KBM-7 (cell line): Measurements from ENCODE around the gene SLC22A17.

Experiments
- DNase-seq: peaks from one replicate; pipeline ENCODE4 v3.0.0-alpha.2; 2015
- in situ Hi-C: fragments of 300-500 bp; cut with MboI; formaldehyde crosslinking; loops from 2 replicates; pipeline ENCODE4 v1.14.3; 2020; ENCODE audit warnings: low sequenced_read_pairs, low pct_unique_long_range_greater_than_20kb, mixed read lengths

Gene SLC22A17

DNA sequence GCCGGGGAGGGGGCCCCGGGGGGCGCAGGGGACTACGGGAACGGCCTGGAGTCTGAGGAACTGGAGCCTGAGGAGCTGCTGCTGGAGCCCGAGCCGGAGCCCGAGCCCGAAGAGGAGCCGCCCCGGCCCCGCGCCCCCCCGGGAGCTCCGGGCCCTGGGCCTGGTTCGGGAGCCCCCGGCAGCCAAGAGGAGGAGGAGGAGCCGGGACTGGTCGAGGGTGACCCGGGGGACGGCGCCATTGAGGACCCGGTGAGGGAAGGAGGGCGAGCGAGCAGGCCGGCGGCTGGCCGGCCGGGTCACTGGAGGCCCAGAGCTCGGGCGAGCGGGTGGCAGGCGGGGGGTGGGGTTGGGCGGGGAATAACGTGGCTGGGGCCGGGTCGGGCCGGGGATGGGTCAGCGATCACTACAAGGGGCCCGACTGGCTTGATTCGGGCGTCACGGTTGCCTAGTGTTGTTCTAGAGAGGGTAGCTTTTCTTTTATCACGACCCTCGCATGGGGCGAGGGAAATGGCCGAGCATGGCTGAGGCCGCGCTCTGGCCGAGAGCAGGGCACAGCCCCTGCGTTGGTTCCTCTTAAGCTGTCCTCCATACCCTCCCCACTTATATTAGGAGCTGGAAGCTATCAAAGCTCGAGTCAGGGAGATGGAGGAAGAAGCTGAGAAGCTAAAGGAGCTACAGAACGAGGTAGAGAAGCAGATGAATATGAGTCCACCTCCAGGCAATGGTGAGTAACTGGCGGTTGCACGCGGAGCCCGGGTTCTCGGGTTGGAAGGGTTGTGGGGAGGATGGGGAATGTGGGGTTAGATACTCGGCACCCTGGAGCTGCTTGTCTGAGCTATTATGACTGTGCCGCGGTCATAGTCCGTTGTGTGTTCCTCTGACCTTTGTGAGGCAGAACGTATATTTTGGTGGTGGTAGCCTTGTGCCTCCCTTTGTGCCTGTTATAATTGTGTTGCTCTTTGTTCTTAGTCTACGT lies 30.8 kb downstream of the SLC22A17 start:
- in situ Hi-C loops, result no loop called here
- DNase-seq, result peak; percentile 53

DNA sequence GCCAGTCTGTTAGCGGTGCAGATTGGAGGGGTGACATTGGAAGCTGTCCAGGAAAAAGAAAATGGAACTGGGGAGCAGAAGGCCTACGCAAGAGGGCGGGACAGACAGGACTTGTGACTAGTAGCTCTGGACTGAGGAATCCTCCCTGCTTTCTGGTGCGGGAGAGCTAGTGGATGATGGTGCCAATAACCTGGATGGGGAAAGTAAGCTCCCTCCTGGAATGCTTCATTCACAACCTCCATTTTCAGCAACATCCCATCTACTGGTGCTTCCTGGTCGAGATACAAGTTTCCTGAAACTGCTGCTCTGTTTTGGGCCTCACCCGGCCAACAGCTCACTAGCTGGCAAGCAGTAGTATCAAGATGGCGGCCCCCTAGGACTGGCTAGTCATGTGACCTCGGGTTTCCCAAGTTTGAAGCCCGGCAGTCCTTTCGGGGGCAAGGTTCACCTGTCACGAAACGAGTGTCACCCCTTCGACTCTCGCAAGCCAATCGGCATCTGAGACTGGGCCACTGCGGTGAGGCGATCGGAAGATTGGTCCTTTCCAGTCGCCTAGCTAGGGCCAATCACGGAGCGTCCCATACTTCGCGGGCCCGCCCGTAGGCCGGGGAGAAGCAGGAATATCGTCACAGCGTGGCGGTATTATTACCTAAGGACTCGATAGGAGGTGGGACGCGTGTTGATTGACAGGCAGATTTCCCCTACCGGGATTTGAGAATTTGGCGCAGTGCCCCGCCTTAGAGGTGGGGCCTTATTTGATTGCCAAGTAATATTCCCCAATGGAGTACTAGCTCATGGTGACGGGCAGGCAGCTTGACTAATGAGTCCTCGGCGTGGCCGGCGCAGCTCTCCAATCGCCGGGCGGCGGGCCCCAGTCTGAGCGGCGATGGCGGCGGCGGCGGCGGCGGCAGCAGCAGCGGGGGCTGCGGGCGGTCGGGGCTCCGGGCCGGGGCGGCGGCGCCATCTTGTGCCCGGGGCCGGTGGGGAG lies 31.8 kb downstream of the SLC22A17 start, which contains the start of gene PABPN1:
PABPN1 (plus strand) TSS at position 874 of the 988 bp plus-strand sequence; CDS start at position 887, 13 bp downstream.
- in situ Hi-C loops, result no loop called here
- peak; percentile 100 for DNase-seq

DNA sequence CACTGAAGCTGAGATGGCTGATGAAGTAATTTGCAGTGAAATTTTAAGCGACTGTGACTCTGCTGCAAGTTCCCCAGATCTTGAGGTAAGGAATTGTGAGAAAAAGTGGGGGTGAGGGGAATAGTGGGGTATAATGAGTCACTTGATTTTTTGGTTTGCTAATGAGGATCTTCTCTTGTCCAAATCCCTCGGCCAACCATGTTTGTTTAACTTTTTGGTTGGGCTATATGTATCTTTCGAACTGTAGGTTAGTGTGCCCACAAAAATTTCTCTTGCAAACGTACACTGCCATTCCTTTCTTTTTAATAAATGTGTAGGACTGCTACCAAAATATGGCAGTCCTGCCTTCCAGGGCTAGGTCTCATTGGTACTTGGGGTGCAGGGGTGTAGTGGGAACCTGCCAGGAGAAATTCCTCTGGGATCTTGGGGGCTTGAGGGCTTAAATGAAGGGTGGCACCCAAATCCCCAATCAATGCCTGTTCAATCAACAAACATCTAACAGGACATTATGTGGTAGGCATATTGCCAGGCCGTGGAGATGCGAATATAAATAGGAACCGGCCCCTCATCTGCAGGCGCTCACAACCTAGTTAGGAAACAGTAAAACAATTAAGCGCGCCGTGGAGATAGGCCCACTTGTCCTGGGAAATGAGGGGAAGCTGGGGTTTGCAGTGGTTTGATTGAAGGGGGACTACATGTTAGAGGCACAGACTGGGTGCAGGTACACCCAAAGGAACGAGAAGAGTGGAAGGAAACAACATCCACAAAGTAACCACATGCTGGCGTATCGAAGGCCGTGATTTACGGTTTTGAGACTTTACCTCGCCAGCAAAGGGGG lies 32.7 kb downstream of the SLC22A17 start:
- no peak for DNase-seq
- in situ Hi-C loops, result no loop called here

DNA sequence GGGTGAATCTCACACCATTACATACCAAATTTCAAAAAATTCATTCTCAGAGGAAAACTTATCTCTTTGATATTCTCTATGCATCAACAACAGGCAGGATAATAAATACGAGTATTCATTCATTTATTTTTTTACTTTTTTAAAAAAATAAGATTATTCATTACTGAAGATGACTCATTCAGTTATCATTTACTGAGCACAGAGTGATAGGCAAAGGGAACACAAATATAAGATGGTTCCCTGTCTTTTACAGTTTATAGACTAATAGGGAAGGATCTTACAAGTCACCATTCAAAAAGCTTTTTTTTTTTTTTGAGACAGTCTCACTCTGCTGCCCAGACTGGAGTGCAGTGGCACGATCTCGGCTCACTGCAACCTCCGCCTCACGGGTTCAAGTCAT lies 36.4 kb downstream of the SLC22A17 start:
- in situ Hi-C loops, result no loop called here
- no peak for DNase-seq

DNA sequence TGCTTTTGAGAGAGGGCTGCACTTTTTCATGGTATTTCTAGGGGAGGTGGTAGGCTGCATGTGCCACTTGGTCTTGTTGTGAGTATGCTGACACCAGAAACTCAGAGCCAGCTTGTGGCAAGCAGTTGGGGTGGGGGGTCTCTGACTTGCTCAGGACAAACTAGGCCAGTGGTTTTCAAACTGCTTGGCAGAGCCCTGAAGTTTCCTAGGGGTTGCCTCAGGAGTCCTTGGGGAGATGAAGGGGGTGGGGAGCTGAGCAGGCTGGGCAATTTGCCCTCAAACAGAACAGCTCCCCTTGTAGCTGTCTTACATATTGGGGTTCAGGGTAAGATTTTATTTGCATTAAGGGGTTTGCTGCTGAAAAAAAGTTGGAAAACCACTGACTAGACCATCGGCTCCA lies 42.1 kb downstream of the SLC22A17 start:
- no peak for DNase-seq
- in situ Hi-C loops, result no loop called here

DNA sequence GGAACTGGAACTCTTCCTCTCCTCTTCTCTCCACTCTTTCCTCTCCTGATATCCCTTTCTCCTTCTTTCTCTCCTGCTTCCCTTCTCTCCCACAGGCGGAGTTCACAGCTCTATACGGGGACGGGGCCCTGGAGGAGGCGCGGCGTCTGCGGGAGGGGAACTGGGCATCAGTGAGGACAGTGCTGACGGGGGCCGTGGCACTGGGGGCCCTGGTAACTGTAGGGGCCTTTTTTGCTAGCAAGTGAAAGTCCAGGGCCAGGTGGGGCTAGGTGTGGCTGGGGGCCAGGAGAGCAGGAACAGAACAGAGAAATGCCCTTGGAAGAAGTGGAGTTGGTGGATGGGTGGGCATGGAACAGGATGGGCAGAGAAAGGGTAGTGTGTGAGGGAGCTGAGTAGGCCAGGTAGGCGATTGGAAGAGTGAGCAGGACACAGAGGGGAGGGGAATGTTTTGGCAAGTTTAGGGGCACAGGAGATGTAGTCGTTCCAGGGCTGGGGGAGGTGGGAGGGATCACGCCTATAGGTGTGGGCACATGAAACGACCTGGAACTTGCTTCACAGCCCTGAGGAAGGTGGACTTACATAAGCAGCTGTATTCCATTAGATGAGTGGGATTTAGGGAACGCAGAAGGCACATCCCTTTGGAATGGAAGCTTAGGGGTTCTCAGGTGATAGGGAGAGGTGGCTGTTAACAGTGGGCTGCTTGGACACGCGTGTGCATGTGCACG lies 43.8 kb downstream of the SLC22A17 start:
- in situ Hi-C loops, result no loop called here

DNA sequence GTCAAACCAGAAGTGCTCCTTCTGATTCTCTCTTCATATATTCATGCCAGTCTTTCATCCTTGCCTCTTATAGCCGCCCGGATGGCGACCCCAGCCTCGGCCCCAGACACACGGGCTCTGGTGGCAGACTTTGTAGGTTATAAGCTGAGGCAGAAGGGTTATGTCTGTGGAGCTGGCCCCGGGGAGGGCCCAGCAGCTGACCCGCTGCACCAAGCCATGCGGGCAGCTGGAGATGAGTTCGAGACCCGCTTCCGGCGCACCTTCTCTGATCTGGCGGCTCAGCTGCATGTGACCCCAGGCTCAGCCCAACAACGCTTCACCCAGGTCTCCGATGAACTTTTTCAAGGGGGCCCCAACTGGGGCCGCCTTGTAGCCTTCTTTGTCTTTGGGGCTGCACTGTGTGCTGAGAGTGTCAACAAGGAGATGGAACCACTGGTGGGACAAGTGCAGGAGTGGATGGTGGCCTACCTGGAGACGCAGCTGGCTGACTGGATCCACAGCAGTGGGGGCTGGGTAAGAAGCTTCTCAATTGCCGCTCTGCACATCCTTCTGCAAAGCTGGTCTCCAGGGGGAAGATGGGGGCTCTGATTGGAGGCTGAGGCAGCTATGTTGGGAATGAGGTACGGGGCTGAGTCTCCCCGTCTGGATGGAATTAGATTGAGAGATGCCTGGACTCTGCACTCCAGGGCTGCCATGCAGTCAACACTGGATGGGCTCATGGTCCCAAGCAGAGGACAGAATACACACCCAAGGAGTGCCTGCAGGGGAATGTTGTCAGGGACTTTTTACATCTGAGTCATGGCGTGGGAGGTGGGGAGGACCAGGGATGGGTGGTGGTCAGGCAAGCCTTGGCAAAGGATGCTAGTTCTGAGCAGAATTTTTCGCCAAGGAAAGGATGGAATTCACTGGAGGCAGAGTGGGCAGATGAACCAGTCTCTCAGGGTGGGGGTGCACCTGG lies 44.7 kb downstream of the SLC22A17 start:
- DNase-seq, result no peak
- in situ Hi-C loops, result no loop called here

More for the DNA sequence above, 43.8 kb downstream of the SLC22A17 start:
- no peak for DNase-seq

DNA sequence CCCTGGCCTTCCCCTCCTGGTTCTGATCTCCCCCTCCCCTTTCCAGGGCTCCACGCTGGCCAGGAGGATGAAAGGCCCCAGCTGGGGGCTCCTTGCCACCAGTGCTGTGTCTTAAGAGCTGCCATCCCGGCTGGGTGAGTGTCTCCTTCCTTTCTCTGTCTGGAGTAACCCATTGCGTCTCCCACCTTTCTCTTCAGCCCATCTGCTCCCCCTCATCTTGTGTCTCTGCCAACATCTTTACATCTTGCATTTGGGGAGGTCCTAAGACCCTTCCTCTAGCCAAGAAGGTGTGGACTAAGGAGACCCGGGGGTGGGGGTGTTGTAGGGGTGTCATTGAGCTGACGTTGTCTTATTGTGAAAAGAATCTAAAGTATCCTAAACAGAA lies 45.5 kb downstream of the SLC22A17 start:
- in situ Hi-C loops, result no loop called here

DNA sequence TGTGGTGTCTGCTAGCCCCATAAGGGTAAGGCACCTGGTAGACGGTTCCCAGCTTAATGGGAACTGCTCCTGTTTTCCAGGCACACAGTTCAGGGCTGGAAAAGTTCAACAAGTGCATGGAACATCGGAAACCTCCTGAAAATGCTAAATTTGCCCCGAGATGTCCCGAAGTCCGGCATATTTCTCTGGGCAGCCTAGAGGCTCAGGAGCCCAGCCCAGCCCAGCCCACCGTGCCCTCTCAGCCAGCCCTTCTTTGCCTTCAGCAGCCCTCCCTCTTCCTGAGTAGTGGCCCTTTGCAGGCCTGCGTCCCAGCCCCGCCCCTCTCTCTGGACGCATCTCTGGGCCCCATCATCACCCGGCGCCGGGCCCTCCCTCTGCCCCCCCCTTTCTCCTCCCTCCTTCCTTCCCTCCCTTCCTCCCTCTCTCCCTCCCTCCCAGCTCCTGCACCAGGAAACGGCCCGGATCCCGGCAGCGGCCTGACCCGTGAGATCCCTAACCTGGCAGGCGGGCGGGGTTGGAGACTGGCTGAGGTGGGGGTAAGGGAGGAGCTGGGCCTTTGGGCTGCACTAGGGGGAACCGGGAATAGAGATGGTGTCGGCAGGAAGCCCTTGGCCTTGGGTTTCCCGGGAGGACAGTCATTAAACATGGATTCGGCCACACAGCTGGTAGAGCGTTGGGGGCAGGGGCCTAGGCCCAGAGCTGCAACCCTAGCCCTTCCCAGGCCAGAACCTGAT lies 46.1 kb downstream of the SLC22A17 start, which contains the start of gene BCL2L2:
BCL2L2 (plus strand) TSS at position 422 of the 734 bp plus-strand sequence. CDS start 935 bp downstream, outside the sequence.
- in situ Hi-C loops, result no loop called here
- peak; percentile 85 for DNase-seq

More for the DNA sequence above, 45.5 kb downstream of the SLC22A17 start:
- DNase-seq, result no peak

DNA sequence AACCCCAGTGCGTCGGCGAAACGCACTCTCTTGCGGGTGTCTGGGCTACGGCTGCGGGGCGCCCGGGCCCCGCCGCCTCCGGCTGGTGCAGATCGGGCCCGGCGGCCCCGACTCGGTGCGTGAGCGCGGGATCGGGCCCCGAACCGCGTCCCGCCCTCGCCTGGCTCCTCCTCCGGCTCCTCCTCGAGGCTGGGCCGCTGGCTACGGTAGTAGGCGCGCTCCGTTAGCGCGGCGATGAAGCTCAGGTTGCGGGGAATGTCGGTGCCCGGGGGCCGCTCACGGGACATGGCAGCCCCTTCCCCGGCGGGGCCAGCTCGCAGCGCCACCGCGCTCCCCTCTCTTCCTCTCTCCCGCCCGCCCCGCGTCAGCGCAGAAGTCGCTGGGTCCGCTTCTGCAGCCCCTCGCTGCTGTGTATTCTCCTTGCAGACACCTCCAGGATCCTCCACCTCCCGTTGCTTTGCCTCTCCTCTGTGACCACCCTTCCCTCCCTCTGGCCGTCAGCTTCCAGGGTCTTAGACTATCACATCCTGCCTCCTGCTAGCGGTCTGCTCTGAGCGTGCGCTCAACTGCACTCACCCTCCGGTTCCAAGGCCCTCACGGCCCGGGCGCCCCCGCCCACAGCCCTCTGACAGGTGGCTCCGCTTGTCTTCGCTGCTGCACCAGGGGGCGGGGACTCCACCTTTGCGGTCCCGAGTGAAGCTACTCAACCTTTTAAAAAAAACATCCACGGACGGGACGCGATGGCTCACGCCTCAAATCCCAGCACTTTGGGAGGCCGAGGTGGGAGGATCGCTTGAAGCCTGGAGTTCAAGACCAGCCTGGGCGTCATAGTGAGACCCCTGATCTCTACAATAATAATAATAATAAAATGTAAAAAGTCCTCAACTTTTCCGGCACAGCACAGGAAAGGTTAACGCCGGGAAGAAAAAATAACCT lies 50.1 kb downstream of the SLC22A17 start, which contains the start of gene PPP1R3E:
PPP1R3E (minus strand) TSS at position 570 of the 936 bp plus-strand sequence; CDS start at position 287, 283 bp downstream.
- DNase-seq, result peak; percentile 64
- in situ Hi-C loops, result no loop called here

DNA sequence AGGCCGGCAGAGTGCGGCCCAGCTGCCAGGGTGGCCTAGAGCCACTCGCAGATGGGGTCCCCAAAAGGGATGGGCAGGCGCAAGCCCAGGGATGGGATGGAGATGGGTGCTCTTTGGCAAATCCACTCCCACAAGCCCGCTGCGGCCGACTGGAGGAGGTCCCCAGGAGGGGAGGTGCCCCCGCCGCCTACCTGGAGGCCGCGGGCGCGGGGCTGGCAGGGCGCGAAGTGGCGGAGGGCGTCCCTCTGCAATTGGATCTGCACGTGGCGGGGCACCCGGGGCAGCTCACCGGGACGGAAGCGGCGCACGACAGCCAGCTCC lies 50.8 kb downstream of the SLC22A17 start:
- DNase-seq, result no peak
- in situ Hi-C loops, result no loop called here

DNA sequence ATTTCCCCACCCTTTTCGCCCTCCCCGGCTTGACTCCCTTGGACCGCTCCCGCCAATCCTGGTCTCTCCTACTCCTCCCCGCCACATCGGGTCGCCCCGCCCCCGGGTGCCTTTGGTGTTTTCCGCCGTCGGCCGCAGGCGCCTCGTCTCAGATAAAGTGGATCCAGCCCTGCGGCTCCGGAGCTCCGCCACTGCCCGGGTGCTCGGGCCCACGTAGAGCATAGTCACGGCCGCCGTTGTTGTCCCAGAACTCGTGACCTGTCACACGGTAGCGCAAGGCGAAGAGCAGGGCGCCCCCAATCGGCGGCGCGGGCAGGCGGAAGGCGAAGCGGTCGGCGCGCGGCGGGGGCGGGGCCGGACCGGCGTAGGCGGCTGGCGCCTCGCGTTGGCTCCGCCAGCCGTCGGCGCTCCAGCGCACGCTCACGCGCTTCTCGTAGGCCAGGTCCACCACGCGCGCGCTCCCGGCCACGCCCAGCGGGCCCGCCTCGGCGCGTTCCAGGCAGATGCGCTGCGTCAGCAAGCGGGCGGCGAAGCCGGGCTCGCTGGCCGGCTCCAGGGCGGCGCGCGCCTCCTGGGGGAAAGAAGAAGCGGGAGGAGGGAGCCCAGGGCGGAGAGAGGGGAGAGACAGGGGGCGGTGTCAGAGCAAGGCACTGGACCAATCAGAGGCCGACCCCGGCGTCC lies 51.3 kb downstream of the SLC22A17 start:
- DNase-seq, result peak; percentile 99
- in situ Hi-C loops, result no loop called here

DNA sequence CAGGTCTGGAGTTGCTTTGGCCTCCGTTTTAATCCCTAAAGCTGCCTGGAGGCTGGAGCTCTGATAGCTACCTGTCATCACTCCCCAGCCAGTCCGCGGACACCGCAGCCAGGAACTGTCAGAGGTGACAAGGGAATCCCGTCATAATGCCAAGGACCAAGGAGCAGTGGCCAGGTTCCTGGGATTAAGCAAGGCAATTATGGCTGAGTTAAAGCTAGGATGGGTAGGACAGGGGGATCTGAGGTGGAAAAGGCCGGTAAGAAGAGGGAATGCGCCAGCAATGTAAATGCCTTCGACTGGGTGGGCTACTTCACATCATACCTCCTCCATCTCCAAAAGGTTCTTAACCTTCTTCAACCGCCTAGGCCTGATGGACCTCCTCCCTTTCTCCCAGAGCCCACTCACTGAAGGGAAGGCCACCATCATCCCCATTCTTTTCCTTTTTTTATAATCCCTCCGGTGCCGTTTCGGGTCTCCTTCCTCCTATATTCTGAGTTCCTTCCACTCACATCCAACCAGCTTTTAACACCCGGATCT lies 51.9 kb downstream of the SLC22A17 start:
- DNase-seq, result peak; percentile 38
- in situ Hi-C loops, result no loop called here

DNA sequence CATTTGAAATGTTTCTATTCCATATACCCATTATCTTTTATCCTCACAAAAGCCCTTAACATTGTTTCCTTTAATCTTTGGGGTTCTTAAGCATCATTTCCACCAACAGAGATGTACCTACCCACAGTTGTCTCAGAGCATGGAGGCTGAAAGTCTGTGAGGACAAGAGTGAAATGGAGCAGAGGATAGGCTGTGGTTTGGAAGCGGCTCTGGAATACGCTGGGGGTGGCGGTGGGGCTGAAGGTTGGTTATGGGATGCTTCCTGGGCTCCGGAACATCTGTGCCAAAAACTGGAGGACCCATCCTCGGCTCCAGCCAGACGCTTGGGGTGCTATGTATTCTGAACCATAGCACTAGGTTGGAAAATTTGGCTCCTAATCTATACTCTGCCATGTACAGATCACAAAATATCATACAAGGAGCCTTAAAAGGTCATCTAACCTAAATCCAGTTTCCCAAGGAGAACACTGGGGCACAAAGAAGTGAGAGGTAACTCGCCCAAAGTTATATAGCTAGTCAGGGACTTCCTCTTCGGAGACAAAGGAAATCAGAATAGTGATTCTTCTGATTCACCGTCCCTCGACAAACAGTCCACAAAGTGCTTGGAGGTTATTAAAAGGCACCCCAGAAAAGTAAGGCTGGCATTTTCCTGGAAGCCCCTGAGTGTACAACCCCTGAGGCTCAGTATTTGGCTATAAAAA lies 52.6 kb downstream of the SLC22A17 start:
- in situ Hi-C loops, result no loop called here
- peak; percentile 35 for DNase-seq
